HG03097 (cell line): ENCODE data around the gene C22orf15.
"Not testable (repeated sequence)": the region's sequence is repeated elsewhere in the genome, so short reads cannot be mapped to it uniquely, and the experiment has no call there.

Source experiments
- ATAC-seq: cut with Tn5 transposase; IDR thresholded peaks from one replicate; pipeline ENCODE4 v1.9.1; 2021; ENCODE audit not compliant: unreplicated experiment, low FRiP score

C22orf15 gene, protein sequence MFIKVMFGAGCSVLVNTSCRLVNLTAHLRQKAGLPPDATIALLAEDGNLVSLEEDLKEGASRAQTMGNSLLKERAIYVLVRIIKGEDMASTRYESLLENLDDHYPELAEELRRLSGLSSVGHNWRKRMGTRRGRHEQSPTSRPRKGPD

DNA sequence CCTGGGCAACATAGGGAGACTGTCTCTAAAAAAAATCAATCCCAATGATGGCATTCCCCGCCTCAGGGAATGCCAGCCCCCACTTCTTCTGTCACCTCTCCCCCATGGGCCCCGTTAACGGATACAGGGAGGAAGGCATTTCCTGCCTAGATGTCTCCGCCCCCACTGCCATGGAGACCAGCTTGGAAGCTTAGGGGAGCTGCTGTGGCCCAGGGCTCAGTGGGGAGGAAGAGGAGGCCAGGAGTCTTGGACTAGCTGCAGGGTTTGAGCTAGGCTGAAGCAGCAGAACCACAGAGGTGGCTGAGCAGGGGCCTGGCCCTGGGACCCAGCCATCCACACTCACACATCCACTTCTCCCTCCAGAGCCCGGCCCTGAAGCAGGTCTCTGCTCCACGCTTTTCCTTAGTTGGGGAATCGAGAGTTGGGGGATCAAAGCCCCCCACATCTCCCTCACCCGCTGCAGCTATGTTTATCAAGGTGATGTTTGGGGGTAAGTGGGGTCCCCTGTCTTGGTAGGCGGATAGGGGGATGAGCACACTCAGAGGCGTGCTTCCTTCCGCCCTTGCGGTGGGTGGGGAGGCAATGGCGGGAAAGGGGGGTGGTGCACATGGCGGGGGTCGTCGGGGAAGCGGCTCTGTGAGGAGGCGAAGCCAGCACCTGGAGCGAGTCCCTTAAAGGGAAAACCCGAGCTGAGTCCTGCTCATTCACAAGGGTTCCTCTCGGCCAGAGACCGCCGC is at the start of gene C22orf15:
C22orf15 (plus strand) TSS at position 149 of the 737 bp plus-strand sequence; CDS start at position 466, 317 bp downstream.
- no peak for ATAC-seq

- no peak for ATAC-seq
Observed at GRCh38 chr22:23713696-23714595, 48.8 kb upstream of the C22orf15 start.

DNA sequence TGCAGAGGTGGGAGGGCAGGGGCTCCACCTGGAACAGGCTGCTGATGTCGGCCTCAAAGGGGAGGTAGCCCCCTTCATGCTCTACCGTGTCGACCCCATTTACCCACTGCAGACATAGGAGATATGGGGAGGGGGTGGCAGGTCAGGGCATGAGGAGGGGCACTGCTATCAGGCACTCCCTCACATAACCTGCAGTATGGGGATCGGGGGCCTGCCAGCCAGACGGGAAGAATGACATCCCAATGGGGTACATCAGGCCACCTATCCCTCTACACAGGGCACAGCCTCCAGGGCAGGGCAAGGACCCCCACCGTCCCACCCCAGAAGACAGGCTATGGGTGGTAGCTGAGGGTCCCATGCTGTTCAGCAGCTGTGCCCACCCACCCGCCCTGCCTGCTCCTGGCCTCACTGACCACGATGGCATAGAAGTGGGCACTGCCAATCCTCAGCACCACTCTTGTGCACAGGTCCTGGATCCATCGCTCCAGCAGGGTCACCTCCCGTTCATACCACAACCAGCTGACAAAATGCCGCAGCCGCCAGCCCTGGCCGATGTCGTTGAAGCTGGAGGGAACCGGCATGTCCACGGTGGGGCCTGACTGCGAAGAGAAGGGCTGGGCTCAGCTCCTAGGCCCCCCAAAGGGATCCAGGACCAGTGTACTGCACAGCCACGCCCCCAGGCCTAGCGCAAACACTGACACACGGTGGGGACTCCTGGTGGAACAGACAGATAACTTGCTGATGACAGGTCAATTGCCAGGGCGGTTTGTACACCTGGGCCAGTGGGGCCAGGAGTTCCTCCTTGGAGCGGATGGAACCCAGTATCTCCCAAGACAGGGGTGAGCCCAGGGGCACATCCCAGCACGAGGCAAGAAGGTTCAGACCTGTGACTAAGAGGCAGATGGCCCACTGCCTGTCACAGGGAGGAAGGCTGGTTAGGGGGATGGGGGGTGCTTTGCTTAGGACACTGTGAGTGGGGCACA is 47.9 kb upstream of the C22orf15 start:
- ATAC-seq = no peak

- ATAC-seq = no peak
Observed at GRCh38 chr22:23715806-23716375, 46.9 kb upstream of the C22orf15 start.

GRCh38 chr22:23716811-23717801 is 45.7 kb upstream of the C22orf15 start:
- no peak for ATAC-seq

DNA sequence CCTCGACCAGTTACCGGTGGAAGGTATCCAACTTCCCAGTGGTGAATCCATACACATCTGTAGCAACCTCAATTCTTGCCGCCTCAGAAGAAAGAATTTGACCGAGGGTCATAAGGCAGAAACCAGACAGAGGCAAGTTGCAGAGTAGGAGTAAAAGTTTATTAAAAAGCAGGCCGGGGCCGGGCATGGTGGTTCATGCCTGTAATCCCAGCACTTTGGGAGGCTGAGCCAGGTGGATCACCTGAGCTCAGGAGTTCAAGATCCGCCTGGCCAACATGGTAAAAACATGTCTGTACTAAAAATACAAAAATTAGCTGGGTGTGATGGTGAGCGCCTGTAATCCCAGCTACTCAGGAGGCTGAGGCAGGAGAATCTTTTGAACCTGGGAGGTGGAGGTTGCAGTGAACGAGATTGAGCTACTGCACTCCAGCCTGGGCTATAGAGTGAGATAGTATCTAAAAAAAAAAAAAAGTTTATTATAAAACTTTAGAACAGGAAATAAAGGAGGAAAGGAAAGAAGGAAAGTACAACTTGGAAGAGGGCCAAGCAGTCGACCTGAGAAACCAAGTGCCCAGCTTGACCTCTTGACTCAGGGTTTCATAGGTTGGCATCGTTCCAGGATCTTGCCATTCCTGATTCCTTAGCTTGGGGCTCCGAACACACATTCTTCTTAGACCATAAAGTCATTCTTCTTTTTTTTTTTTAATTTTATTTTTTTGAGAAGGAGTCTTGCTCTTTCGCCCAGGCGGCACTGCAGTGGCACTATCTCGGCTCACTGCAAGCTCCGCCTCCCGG is 44.2 kb upstream of the C22orf15 start:
- ATAC-seq = no peak

DNA sequence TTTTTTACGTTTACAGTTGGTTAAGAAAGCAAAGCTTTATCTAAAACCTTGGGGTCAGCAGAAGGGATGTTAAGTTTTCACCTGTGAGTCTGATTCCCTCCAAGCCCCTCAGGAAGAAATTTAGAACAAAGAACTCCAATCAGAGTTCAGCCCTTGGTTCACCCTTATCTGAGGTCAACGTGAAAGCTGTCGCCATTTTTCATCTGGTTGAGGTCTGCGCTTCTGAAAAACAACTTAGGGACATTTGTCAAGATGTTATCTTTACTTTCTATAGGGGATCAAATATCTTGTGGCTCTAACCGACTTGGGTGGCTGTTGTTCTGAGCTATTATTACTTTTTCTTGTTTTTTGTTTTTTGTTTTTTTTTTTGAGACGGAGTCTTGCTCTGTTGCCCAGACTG is 41.9 kb upstream of the C22orf15 start:
- no peak for ATAC-seq

GRCh38 chr22:23722160-23722559 is 40.6 kb upstream of the C22orf15 start:
- no peak for ATAC-seq

- no peak for ATAC-seq
Observed at GRCh38 chr22:23722724-23723123, 40.1 kb upstream of the C22orf15 start.

- ATAC-seq = not testable (repeated sequence)
Observed at GRCh38 chr22:23728108-23728507, 34.7 kb upstream of the C22orf15 start.

- ATAC-seq = no peak
Observed at GRCh38 chr22:23737696-23738095, 25.1 kb upstream of the C22orf15 start.

- no peak for ATAC-seq
Observed at GRCh38 chr22:23742505-23743264, 20.1 kb upstream of the C22orf15 start.

DNA sequence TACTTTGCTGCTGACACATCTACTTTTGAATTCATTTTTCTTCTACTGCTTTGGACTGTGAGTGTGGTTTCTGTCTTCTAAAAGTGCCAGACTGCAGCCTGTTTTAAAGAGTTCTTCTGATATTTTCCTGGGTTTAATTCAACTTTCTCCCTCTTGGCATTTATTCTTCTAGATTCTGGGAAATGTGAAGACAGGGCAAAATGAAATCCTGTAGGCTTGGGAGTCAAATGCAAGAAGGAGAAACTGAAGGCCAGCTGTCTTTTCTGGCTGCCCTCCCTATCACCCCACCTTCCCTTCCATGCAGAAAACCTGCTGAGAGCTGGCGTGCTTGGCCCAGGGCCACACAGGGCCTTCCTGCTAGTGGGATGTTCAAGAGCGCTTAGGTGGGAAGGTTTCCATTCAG is 19.5 kb upstream of the C22orf15 start:
- ATAC-seq = no peak

- ATAC-seq = no peak
Observed at GRCh38 chr22:23744001-23744400, 18.8 kb upstream of the C22orf15 start.

DNA sequence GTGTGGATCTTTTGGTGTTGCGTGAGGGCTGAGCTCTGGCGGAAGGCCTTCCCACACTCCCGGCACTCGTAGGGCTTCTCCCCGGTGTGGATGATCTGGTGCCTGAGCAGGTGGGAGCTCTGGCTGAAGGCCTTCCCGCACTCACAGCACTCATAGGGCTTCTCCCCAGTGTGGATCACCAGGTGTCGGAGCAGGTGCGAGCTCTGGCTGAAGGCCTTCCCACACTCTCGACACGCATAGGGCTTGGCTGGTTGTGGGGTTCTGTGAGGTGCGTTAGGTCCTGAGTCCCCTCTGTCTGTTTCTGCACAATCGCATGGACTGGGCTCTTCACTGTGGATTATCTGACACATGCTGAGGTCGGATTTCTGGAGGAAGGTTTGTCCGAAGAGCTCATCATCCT is 18.3 kb upstream of the C22orf15 start:
- no peak for ATAC-seq

DNA sequence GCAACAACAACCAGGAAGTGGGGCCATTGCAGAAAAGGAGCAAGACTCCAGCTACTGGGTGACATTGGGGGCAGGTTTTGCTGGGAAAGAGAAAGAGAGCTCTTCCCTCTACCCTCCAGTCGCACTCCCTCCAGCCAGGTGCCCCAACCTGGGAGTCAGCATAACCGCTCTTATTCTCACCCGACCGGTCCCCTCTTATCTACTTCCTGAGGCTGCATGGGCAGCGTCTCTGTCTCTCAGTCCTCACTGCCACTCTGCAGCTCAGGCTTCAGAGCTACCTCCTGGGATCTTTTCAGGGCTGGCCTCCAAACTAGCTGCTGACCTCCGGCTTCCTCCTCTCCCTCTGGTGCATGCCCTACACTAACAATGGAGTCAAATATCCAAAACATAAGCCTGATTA is 17.0 kb upstream of the C22orf15 start:
- ATAC-seq = no peak

DNA sequence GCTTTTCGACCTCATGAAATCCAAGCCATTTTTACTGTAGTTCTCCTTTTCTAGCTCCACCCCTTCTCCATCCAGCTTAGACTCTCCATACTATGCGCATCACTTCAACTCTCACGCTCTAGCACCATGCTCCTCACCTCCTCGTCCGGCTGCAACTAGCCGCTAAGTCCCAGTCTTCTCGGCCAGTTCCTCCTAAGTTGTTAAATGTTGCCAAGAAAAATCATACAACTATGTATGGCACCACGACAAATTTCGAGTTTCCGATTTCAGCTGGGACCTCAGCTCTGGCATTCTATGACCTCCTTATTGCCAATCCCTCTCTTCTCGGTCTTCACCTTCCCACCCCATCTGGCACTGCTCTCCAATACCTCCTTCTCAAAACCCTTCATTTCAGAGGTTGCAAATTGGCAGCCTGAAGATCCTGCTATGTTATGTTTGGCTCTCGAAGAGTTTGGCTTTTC is 12.9 kb upstream of the C22orf15 start:
- no peak for ATAC-seq
